GM12874 (cell line): ENCODE data around the gene ANKS4B.

Source experiments
- TF ChIP-seq, protein P1 (sequence below): IDR thresholded peaks from 2 replicates; pipeline ENCODE4 v1.5.1; 2011; ENCODE audit warnings: low read depth, mild to moderate bottlenecking, control low read depth, low read length, moderate library complexity; ENCODE audit not compliant: insufficient read depth

Gene ANKS4B

DNA sequence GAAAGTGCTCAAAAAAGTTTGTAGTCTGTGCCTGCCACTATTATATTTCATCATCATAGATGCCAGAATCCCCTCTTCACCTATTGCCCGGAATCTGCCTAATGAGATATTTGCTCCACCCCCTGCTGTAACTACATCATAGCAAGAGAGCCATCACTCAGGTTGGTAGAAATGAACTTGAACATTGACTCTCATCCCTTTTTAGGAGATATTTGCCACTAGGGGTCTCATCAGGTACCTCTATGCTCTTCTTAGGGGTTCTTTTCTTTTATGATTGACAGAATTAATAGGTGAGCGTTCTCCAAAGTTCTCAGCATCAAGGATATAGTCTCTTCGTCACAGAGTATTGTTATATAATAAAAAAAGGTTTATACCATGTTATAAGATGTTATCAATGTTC, 20.0 kb downstream of the ANKS4B start:
- TF ChIP-seq, protein P1, sequence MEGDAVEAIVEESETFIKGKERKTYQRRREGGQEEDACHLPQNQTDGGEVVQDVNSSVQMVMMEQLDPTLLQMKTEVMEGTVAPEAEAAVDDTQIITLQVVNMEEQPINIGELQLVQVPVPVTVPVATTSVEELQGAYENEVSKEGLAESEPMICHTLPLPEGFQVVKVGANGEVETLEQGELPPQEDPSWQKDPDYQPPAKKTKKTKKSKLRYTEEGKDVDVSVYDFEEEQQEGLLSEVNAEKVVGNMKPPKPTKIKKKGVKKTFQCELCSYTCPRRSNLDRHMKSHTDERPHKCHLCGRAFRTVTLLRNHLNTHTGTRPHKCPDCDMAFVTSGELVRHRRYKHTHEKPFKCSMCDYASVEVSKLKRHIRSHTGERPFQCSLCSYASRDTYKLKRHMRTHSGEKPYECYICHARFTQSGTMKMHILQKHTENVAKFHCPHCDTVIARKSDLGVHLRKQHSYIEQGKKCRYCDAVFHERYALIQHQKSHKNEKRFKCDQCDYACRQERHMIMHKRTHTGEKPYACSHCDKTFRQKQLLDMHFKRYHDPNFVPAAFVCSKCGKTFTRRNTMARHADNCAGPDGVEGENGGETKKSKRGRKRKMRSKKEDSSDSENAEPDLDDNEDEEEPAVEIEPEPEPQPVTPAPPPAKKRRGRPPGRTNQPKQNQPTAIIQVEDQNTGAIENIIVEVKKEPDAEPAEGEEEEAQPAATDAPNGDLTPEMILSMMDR: no peak

DNA sequence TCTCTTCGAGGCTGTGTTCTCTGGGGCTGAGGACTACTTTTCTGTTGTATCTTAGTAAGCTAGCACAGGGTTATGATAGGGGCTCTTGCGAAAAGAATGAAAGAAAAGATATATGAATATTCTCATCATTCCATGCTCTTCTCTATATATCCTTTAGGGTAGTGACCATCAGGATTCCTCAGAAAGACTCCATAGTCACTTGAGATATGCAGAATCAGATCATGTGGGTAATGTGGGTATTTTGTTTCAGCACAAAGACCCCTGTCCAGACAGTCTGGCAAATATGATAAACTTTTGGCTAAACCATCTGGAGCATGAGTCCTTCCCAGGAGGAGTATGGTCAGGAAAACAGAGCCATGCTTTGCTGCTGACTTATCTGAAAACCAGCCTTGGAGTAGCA, 23.1 kb downstream of the ANKS4B start:
- TF ChIP-seq, protein P1: no peak

DNA sequence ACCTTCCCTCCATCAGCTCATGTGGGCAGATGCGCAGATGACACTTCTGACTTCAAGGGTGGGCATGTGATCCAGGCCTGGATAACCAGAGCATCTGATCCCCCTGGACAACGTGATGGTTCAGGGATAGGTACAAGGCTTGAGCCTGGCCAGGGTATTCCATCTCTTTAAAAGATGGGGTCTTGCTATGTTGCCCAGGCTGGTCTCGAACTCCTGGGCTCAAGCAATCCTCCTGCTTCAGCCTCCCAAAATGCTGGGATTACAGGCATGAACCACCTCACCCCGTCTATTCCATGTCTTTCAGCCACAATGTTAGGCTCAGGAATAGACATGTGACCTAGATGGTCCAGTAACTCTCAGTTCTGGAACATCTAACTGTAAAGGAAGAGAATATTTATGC, 23.8 kb downstream of the ANKS4B start:
- TF ChIP-seq, protein P1: no peak

DNA sequence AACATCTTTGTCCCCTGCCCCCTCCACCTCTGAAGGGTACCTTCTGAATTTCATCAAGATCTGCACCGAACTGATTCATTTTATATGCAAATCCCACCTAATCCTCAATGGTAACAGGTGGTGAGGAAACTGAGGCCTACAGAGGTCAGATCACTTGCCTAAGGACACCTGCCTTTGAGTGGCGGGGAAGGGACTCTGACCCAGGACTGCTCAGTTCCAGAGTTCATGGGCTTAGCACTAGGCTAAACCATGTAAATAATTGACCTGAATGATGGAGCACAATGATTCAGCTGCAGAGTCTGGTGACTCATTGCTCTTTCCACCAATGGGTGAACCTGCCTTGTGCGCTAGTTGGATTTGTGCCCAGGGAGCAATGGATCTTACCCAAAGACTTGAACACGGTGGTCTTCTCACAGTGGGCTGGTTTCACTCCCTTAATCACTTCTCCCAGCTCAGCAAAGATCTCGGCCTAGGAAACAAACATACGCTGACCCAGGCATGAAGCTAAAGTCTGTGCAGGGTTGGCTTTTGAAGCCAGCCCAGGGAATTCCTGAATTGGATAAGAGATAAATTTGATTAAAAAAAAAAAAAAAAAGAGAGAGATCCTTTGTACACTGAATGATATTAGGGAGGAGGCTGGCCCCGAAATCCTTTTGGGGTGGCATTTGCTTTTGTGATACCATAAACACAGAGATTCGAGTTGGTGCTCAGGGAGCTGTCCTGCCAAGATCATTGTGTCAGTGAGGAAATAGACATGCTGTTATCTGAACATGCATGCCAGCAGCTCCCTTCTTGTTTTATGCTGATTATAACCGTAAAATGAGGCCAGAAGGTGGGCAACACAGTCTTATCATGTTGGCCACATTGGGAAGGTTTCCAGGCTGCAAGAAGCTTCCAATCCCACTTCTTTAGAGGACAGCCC, 27.6 kb downstream of the ANKS4B start:
- TF ChIP-seq, protein P1: no peak

DNA sequence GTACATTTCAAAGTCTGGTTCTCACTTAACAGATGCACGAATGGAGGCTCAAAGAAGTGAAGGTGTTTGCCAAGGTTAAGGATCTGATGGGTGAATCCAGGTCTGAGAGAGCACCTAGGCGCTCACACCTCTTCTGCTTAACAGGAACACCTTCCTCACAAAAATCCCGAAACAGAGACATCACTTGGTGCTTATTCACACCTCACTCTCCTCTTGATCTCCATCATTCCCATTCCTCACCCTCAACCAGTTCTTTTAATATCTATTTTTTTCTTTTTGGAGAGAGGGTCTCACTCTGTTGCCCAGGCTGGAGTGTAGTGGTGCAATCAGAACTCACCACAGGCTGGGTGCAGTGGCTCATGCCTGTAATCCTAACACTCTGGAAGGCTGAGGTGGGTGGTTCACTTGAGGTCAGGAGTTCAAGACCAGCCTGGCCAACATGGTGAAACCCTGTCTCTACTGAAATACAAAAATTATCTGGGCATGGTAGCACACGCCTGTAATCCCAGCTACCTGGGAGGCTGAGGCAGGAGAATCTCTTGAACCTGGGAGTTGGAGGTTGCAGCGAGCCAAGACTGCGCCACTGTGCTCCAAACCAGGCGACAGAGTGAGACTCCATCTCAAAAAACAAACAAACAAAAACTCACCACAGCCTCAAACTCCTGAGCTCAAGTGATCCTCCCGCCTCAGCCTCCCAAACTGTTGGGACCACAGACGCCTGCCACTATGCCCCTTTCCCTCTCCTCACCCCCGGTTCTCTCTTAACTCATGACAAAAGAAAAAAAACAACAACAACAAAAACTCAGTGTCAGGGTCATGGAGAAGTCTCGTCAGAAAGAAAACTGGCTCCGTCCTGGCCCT, 29.5 kb downstream of the ANKS4B start:
- TF ChIP-seq, protein P1: no peak

DNA sequence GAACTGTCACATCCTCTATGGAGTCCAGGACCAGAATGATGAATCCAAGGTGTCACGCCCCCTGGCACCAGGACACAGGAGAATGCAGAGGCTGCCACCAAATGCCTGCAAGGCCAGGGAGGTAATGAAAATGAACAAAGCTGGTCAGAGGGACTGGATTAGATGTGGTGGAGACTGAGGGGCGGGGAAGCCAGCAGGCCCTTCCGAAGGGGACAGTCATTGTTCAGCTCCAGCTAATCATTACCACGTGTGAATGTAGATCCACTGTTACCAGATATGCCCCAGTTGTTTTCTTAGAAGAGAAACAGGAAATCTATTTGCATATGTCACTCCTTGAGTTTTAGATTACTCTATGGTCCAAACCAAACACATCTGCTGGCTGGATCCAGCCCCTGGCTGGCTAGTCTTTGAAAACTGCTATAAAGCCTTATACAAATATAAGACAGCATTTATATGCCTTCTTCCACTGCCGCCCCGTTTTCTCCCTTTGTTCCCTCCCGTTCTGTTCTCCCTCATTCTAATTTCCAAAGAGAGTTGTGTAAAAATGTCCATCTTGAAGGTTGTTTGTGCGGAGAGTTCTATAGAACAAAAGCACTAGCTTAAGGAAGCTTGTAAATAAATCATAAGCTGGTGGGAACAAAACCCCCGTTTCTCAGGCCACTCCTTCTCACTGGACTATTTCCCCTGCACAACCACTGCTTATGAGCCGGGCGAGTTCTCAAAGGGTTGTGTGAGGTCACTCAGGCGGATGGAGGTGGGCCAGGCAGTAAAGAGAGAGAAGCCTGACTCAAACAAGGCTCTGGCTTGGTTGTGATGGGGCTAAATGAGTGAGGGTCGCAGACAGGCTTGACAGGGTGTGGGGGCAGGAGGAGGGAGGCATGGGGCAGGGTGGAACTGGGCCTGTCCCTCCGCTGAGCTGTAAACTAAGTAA, 30.4 kb downstream of the ANKS4B start:
- TF ChIP-seq, protein P1: no peak

DNA sequence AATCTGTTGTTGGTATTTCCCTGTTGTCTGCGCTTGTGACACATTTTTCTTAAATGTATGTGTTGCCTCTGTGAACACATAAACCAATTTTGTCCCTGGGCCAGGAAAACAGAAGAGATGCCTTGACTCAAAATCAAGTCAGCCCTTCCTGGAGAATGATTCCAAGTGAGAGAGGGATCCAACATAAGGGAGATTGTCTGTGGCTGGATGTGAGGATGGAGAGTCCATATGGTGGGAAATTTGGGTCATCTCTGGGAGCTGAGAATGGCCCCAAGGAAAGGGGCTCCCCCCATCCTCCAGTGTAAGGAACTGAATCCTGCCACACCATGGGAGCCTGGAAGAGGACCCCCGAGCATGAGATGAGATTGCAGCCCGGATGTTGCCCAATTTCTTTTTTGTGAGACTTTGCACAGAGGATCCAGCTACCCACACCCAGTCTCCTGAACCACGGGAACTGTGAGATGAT, 31.1 kb downstream of the ANKS4B start:
- TF ChIP-seq, protein P1: no peak
